Vagina (tissue), 2 donors: ENCODE data around the gene WDR17.

Source experiments
- CTCF ChIP-seq, 3 experiments: fragments of 450-650 bp in 2 of 3; fragments of 200-600 bp in 1 of 3; sonication (generic) in 1 of 3; IDR thresholded peaks; one replicate each; pipeline ENCODE4 v1.5.1; 2017 to 2019; ENCODE audit warnings: antibody characterized with exemption in 3 of 3, mild to moderate bottlenecking in 2 of 3, moderate library complexity in 2 of 3
- POLR2AphosphoS5 ChIP-seq, 2 donors: sonication (generic); formaldehyde crosslinking; IDR thresholded peaks; one replicate each; pipeline ENCODE4 v1.9.0; 2017; ENCODE audit warnings: antibody characterized with exemption in 2 of 2, mild to moderate bottlenecking in 2 of 2, low read depth in 1 of 2; ENCODE audit not compliant: insufficient read depth in 1 of 2

DNA sequence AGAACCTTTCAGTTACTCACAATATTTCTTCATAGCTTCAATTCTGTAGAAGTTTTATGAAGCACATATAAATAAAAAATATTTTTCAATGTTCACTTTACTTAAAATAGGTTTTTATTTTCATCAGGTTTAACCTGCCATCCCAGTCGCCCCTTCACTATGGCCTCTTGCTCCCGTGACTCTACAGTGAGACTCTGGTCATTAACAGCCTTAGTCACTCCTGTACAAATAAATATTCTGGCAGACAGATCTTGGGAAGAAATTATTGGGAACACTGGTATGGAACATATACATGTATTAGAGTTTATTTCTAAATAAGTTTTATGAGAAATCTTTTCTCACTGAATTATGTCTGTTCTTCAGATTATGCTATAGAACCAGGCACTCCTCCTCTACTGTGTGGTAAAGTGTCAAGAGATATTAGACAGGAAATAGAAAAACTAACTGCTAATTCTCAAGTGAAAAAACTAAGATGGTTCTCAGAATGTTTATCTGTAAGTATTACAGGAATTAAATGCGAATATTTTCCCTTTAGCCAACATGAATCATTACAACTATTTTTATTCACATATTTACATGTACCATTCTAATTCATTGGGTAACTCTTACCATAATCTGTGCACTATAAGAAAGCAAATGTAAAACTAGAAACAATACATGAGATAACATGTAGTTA is 84.2 kb downstream of the WDR17 start:
- TF ChIP-seq CTCF (IDR thresholded peaks at IDR 0.05): no peak
- no peak for TF ChIP-seq POLR2AphosphoS5 (IDR thresholded peaks at IDR 0.05; ENCODE audit: insufficient read depth in 1 of 2, low read depth in 1 of 2)
